Activated CD8-positive, alpha-beta memory T cell treated with anti-CD3 and anti-CD28 coated beads, Interleukin-2, amount 50 U/mL, for 24 hours (primary cell): Measurements from ENCODE around the gene PHACTR1.

Experiments
- DNase-seq: peaks from one replicate; pipeline ENCODE4 v3.0.0-alpha.2; 2020; ENCODE audit errors: extremely low read depth

The PHACTR1 gene

DNA sequence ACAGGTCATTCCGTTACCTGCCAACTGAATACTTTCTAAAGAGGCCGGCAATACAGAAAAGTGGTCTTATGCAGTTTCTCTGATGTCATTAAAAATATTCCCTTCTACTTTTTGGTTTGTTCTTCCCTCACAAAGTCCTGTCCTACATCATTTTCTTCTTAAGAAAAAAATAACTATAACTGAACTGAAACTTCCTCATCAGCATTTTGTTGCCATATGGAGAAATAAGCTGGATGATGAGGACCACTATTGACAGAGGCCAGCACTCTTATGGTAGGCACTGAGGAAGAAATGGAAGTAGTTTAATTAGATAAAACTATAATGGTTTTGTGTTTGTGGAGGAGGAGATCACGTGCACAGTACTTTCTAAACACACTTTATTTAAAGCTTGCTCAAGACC, 274.9 kb downstream of the PHACTR1 start:
- no peak for DNase-seq

DNA sequence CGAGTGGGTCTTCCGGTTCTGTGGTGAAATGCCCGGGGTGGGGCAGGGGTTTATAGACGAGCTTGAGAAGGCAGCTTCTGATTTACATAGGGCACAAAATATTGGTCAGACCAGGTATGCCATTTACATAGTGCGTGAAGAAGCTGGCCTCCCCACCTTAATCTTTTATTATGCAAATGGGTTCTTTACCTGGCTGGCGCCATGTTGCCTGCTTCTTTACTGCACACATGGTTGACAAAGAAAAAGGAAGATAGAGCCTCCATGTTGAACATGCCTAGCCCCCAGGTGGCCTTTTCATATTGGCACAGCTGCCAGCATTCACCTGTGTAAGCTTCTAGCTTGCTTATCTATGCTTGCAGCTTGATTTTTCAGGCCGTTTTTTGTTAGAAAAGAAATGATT, 276.2 kb downstream of the PHACTR1 start:
- no peak for DNase-seq

DNA sequence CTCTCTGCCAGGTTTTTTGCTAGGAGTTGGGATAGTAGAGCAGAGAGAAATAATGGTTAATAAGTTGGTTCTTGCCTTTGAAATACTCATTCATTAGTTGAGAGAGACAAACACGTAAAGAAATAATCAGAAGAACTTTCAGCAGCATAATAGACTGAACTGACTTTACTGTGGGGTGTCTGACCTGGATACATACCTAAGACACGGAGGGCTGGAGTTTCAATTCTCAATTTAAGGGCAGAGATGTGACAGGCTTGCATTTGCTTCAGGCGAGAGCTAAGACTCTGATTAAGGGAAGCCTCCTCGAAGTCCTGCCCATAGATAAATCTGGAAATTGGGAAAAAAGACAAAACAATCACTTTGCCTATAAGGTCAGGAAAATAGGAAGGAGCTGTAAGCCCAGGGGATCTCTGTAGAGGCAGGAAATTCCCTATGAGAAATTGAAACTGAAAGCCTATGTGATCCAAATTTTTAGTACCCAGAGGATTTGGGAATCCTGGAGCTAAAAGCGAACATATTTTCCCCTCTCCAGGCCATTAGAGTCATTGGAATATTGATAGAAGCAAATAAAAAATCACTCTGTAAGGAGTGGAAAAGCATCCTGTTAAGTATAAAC, 276.8 kb downstream of the PHACTR1 start:
- DNase-seq = no peak

DNA sequence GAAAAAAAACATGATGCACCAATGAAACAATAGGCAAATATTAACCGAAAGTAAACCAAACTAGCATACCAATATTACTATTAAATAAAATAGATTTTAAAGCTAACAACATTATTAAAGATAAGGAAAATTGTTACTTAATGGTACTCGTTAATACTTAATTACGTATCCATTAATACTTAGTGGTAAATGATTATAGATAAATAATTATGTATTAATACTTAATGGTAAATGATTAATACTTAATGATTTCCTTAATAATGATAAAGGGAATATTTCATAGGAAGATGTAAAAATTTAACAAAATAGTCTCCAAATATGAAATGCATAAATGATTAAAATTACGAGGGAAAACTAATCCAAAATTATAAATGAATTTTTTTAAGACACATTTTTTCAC, 278.9 kb downstream of the PHACTR1 start:
- DNase-seq = no peak

DNA sequence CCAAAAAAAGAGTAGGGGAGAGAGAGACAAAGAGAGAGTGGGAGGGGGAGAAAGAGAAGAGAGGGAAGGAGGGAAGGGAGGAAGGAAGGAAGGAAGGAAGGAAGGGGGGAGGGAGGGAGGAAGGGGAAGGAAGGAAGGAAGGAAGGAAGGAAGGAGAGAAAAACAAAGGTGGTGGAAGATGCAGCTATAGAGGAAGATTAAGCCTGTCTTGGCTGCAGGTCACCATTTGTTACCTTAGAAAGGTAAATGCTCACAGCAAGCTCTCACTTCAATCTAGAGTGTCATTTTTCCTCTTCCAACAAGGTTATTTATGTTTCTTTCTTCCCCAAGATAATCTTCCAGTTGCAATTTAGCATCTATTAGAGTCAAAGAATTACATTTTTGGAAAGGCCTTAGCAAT, 284.0 kb downstream of the PHACTR1 start:
- no peak for DNase-seq

DNA sequence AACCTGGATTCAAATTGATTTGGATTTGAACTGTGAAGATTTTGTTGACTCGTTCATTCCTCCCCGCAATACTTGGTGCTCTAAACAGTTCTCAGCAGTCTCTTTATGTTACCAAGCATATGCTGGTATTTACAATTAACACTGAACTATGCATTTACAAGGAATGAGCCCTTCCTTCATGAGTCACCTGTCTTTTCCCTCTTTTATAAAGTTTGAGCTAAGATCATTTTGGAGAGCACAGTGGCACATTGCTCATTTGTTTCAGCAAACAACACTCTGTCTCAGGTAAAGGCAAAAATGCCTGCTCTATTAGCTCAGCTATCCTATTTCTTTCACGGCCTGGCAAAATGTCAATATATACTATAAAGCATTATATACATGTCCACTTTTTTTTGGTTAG, 285.4 kb downstream of the PHACTR1 start:
- DNase-seq = no peak

DNA sequence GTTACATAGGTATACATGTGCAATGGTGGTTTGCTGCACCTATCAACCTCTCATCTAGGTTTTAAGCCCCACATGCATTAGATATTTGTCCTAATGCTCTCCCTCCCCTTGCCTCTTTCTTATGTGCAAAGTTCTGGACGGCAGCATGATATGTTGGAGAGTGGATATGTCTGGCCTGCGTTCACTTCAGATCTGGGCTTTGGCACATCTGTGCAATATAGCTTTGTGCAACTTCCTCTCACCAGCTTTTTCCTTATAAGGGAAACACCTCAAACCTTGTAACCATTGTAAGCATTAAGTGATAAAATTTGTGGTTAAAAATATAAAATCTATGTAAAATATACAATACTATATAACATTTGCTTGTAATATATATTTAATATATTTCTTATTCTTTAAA, 288.0 kb downstream of the PHACTR1 start:
- DNase-seq = no peak

DNA sequence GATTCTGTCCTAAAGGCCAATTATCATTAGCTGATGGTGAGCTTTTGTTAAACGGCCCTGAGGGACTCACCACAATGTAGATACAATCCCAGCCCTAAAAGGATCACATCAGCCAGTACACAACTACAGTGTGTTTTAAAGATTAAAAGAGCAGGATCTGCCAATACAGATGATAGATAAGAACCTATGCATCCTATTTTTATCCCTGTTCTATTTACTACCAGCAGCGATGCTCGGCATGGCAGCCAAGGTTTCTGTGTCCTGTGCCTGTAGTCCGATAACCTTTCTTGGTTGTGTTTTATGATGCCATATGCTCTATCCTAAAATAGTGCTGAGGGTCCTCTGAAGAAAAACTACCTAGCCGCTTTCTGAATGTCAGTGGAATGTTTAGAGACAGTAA, 289.4 kb downstream of the PHACTR1 start:
- no peak for DNase-seq

DNA sequence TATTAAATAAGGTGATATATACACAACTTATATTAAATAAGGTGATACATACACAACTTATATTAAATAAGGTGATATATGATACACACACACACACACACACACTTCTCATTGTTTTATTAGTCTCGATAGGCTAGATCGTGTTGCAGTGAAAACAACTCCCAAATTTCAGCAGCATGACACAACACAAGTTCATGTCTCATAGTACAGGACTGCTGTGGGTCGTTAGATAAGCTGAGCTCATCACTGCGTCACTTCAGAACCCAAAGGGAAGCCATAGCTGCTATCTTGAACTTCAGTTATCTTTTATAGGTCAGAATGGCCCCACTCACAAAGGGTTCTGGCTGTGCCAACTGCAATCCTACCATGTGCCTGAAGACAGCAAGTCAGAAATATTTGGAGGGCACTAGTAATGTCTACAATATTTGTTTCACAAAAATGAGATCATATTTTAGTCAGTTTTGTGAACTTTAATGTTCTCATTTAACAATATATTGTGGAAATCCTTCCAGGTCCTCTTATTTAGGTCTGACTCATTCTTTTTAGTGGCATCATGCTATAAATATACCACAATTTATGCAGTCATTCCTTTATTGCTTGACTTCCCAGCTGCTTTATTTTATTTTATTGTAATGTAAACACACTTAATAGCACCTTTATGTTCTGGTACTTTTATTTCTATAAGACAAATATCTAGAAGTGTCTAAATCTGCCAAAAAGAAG, 290.2 kb downstream of the PHACTR1 start:
- DNase-seq = no peak

DNA sequence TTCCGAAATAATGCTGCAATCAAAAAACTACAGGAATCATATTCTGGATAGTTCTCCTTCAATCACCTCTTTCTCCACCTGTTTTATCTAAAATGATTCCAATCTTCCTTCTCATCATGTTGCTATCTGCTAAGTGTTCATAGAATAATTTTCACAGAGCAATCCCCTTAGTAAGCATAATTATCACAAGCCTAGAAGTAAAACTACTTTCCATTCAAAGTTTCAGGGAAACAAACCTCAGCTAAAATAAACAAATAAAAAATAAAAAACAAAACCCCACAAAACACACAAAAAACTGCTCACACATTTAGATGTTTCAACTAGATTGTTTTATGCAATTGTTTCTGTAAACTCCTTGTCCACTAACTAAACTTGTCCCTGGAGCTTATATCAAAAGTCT, 291.2 kb downstream of the PHACTR1 start:
- DNase-seq = no peak

DNA sequence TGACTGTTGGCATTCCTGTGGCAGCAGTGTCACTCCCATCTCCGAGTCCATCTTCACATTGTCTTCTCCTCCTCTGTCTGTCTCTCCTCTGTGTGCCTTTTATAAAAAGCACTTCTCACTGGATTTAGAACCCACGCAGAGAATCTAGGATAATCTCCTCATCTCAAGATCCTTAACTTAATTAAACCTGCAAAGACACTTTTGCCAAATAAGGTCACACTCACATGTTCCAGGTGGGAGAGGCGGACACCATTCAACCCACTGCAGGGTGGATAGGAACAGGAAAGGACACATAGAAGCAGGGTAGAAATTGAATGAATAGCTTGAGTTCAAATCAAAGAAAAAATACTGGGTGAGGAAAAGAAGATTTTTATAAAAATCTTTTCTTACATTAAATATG, 292.5 kb downstream of the PHACTR1 start:
- no peak for DNase-seq

DNA sequence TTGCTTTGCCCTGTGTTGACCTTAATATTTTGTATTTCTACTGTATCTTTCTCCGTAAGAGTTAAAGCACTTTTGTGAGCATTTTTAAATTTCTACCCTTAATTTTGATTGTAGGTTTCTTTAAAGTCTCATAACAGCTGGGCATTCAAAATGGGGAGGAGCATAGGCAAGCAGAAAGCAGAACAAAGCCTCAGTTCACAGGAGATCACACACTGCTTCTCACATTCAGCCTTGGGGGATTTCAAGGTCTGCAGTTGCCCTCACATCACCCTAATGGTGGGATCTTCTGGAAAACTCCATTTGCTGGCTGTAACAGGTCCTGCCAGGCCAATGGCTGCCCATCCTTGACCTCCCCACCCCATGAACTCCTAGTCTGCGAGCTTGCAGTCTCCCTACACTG, 292.9 kb downstream of the PHACTR1 start:
- DNase-seq = no peak

DNA sequence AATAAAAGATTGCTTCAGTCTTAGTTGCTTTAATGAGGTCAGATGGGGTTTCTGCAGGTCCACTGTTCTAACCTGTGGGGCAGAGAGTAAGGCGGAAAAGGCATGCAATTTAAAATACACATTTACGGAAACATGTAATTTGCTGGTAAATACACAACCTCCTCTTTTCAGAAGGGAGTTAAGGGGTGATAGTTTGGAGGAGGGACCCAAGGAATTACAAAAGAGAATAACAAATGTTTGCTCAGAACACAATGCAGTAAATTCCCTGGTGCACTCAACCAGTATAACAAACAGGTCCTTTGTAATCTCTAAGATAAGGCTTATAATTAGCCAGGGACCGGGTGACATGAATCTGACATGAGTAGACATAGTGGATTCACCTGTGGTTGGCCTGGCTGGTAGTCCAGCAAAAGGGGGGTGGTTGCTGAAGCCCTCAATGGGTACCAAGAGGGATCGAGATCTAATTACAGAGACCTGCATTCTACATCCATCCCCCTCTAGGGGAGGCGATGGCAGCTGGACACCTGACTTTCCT, 295.1 kb downstream of the PHACTR1 start:
- no peak for DNase-seq

DNA sequence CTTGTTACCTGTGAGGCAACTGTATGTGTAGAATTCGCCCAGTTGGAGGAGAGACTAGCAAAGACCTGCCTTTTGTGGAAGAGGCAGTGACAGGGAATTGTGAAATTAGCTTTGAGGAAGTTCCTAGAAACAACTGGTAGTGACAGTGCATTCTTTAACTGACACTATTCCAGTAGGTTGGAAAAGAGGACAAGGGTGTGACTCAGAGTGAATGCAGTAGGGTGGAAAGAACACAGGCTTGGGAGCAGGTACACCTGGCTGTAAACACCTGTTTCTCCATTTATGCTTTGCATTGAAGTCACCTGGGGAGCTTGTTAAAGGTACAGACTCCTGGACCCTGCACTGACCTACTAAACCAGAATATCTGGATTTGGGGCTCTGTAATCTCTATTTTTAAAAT, 295.7 kb downstream of the PHACTR1 start:
- no peak for DNase-seq

DNA sequence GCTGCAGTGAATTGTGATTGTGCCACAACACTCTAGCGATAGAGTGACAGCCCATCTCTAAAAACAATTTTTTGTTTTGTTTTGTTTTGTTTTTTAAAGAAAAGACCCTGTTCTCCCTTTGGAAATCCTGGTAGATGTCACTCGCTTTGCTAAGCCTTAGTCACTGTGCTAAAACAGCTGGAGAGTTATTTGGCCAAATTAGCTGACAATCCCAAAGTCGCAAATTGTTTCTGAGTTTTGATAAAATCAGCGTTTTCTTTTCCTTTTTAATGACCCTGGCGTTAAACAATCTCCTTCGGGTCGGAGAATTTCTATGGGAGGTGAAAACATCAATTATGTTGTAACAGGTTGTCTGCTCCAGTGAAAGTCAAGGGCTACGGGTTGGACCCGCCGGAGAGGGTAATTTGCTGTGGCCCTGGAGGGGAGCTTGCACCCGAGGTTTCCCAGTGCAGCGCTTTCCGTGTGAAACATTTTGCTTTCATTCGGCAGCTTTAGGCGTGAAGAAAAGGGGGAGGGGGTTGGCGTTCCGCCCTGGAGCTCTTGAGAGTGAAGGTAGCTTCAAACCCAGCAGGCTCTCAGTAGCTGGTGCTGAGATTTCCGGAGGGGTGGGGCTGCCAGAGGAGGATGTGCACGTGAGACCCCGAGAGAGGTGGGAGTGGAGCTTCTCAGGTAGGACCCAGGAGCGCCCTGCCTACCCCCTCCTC, 296.6 kb downstream of the PHACTR1 start:
- no peak for DNase-seq

DNA sequence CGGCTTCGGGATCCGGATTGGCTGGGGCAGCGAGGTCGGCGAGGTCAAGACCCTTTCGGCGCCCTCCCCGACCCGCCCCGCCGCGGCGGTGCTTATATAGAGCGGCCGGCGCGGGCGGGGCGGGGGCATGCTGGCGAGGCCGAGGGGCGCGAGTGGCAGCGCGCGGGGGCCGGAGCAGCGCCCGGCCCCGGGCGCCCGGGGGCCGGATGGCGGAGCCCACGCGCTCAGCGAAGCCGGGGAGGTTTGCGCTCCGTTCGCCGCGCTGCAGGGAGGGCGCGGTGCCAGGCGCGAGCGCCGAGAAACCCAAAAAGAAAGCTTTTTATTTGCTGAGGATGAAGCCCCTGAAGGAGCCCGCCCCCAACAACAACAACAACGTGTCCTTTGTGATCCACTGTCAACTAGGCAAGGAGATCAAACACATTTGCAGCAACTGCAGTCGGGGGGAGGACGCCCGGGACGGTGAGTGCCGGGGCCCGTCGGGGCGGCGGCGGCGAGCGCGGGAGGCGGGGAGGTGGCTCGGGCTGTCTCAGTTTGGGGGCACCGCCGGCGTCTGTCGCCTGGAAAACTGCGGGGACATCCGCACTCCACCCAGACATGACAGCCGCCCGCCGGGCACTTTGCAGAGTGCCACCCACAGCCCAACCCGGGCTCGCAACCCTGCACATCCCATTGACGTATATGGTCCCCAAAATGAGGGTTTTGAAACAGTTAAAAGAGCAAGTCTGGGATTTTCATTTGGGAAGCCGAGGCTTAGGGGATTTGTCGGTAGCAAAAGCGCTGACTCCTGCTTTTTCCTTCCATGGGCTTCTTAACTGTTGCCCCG, 297.3 kb downstream of the PHACTR1 start:
- no peak for DNase-seq

DNA sequence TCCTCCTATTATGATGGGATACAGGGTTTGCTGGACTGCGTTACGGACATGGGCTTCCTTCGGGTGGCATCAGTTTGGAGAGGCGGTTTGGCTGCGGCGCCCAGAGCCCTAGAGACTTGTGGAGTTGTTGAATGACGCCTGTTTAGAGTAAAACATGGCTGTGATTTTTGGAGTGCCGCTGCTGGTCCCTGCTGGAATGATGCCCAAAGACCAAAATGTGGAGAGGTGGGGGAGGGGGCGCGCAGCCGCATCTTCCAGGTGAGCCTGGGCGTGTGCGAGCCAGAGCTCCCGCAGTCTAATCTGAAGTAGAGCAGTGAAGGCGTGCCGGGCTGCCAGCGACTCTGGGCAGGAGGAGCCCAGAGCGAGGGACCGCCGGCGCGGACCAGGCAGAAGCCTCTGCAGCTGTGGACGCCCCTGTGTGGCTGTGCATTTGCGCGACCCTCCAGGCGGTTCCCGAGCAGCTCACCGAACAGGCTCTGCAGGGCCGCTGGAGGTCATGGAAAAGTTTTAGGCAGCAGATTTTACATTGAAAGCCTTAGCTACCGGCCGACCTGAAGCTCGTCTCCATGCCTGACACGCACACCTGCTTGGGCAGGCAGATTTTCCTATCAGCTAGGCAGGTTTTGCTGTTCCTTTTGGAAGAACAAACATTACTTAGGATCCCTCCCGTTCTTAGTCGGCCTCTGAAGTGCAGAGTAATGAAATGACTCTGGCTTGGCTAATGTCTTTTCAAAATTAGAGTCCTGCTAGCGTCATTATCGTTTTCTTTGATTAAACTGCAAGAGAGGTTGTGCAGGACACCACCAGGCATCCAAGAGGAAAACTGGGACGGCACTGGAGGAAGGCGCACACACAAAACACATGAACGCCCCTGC, 298.2 kb downstream of the PHACTR1 start:
- no peak for DNase-seq

DNA sequence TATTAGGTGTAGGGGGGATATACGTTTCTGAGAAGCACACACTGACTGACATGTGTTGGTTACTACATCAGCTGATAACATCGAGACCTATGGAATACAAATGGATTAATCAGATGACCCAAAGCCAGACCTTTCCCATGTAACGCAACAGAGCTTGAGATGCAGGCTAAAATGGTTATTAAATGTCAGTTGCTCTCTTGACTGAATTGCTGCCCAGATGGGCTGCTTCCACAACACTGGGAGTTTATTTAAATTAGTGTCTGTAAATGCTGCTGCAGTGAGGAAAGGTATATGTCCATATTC, 298.8 kb downstream of the PHACTR1 start:
- no peak for DNase-seq

DNA sequence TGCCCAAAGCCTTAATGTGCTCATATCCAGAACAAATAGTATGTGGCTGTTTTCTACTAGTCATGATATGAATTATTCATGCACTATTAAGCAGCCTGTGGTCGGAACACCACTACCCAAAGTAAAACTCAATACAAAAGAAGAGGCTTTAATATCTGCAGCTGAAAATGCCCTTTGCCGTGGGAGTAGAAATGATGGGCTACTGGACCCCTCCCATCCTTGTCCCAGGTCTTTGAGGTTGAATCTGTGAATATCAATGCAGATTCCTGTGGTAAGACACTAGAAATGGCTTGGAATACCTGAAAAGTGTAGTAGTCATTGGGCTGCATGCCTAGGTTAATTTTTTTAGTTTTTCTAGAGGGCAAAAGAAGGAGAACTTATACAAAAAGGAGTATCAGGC, 308.0 kb downstream of the PHACTR1 start:
- no peak for DNase-seq

DNA sequence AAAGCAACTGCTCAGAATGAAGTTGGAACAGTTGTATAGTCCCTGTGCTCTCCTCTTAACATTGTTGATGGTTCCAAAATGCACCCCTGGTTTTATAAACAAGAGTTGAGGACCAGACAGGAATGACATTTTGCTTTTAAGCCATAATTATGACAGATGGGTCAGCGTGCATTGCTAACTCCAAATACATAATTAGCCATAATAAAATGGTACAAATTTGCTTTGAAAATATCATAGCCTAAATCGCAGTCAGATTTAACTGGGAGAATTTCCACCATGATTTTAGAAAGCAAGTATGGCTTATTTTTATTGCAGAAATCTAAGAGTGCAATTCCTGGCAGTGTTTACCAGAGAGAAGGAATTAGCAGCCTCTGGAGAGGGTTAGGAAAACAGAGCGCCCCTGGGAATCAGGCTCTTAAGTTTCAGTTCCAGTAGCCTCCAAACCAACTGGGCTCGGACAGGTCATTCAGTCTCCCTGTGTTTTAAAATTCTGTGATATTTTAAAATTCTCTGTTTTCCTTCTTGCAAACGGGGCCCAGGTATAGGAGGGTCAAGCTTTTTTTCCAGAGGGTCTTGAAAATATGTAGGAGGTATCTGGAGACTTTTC, 309.4 kb downstream of the PHACTR1 start:
- DNase-seq = no peak

DNA sequence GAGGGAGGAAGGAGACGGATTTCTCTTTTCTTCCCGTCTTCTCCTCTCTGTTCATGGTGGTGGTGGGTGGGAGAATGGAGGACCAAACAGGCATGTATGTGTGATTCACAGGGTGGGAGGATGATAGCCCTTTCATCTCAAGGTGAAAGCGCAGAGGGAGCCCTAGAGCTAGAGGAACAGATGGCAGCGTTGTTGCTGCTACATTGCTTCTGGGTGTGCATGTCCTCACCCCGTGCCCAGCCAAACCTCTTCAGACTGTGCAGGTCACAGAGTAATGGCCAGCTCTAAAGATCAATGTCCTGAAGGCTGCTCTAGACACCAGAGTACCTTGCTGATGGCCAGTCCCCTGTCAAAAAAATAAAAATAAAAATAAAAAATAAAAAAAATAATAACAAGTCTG, 310.0 kb downstream of the PHACTR1 start:
- no peak for DNase-seq
